Hepatocyte (in vitro differentiated cells): ENCODE data around the gene UNC93B1.

Source experiments
- EZH2 ChIP-seq: fragments of 200-600 bp; sonication (generic); IDR thresholded peaks from 2 replicates; pipeline ENCODE4 v1.6.1; 2016; ENCODE audit warnings: antibody characterized with exemption, mild to moderate bottlenecking, borderline replicate concordance
- TF ChIP-seq, protein P1 (sequence below): fragments of 200-600 bp; sonication (generic); IDR thresholded peaks from 2 replicates; pipeline ENCODE4 v1.5.1; 2016; ENCODE audit warnings: antibody characterized with exemption, mild to moderate bottlenecking; ENCODE audit not compliant: poor library complexity

GRCh38 chr11:68016904-68017817, 13.3 kb upstream of the UNC93B1 start:
- TF ChIP-seq, protein P1, sequence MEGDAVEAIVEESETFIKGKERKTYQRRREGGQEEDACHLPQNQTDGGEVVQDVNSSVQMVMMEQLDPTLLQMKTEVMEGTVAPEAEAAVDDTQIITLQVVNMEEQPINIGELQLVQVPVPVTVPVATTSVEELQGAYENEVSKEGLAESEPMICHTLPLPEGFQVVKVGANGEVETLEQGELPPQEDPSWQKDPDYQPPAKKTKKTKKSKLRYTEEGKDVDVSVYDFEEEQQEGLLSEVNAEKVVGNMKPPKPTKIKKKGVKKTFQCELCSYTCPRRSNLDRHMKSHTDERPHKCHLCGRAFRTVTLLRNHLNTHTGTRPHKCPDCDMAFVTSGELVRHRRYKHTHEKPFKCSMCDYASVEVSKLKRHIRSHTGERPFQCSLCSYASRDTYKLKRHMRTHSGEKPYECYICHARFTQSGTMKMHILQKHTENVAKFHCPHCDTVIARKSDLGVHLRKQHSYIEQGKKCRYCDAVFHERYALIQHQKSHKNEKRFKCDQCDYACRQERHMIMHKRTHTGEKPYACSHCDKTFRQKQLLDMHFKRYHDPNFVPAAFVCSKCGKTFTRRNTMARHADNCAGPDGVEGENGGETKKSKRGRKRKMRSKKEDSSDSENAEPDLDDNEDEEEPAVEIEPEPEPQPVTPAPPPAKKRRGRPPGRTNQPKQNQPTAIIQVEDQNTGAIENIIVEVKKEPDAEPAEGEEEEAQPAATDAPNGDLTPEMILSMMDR: no peak
- no peak for TF ChIP-seq EZH2
